GM21423 (cell line): ENCODE results near the gene ZNF275.
"Not testable (repeated sequence)": the region's sequence is repeated elsewhere in the genome, so short reads cannot be mapped to it uniquely, and the experiment has no call there.

Experiments used
- ATAC-seq: cut with Tn5 transposase; IDR thresholded peaks from one replicate; pipeline ENCODE4 v1.9.1; 2021; ENCODE audit warnings: mild to moderate bottlenecking, moderate library complexity; ENCODE audit not compliant: unreplicated experiment

The ZNF275 gene

GRCh38 chrX:153333821-153334653, at the start of gene ZNF275:
Gene ZNF275, plus strand, starts transcription at chrX:153334153. Its CDS starts 2,527 bp downstream, at chrX:153336680.
- peak; percentile 91 for ATAC-seq

DNA sequence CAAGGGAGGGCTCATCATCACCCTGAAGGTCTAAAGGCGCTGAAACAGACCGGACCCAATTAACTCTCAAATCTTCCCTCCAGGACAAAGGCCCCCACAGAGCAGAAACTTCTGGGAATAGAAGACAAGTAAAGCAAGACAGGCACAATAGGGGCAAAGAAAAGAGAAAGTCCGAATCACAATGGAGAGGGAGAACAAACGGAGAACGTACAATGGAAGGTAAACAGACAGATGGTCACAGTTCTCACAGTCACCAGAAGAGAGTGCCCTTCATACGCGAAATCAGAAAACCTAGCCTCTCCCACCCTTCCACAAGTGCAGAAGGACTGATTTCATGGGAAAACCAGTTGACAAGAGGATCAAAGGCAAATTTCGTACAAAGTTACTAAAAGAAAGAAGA, 48.3 kb upstream of the ZNF275 start:
- ATAC-seq = not testable (repeated sequence)

GRCh38 chrX:153288807-153289206, 45.1 kb upstream of the ZNF275 start:
- not testable (repeated sequence) for ATAC-seq

DNA sequence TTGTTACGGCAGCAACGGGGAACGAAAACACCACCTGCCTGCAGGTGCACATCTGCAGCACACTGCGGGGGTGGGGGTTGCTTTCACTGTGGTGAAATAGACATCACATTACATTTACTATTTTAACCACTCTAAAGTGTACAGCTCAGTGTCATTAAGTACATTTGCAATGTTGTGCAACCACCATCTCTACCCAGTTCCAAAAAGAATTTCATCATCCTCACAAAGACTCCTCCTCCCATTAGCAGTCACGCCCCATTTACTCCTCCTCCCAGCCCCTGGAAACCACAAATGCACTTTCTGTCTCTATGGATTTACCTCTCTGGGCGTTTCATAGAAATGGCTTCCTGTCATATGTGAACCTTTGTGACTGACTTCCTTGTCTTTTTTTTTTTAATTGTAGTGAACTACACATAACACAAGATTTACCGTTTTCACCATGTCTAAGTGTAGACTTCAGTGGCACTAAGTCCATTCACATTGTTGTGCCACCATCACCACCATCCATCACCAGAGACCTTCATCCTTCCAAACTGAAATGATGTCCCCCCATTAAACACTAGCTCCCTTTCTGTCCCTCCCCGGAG, 40.4 kb upstream of the ZNF275 start:
- not testable (repeated sequence) for ATAC-seq

- ATAC-seq = no peak
These were observed 36.6 kb upstream of the ZNF275 start for GRCh38 chrX:153297376-153297775.

DNA sequence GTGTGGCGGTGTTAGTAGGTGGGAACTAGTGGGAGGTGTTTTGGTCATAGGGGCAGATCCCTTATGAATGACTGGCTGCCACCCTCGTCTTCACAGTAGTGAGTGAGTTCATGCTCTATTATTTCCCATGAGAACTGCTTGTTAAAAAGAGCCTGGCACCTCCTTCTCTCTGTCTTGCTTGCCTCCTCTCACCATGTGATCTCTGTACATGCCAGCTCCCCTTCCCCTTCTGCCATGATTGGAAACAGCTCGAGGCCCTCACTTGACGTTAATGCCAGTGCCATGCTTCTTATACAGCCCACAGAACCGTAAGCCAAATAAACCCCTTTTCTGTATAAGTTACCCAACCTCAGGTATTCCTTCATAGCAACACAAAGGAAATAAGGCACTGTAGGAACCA, 34.1 kb upstream of the ZNF275 start:
- ATAC-seq = no peak

GRCh38 chrX:153301746-153302145, 32.2 kb upstream of the ZNF275 start:
- ATAC-seq = no peak

DNA sequence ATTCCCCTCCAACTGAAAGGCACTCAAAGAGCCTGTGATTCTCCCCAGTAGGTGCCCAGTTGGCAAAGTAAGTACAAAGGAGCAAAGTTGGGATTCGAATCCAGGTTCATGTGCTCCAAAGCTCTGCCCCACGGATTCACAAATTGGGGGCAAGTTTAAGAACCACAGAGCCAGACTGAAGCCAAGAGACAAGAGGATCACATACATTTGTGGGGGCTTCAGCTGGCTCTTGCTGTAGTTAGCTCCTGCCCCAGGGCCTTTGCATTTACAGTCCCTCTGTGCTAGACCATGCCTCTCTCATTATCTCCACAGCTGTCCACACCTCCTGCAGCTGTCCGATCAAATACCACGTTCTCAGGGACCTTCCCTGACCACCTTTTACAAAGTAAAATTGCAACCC, 31.2 kb upstream of the ZNF275 start:
- no peak for ATAC-seq

DNA sequence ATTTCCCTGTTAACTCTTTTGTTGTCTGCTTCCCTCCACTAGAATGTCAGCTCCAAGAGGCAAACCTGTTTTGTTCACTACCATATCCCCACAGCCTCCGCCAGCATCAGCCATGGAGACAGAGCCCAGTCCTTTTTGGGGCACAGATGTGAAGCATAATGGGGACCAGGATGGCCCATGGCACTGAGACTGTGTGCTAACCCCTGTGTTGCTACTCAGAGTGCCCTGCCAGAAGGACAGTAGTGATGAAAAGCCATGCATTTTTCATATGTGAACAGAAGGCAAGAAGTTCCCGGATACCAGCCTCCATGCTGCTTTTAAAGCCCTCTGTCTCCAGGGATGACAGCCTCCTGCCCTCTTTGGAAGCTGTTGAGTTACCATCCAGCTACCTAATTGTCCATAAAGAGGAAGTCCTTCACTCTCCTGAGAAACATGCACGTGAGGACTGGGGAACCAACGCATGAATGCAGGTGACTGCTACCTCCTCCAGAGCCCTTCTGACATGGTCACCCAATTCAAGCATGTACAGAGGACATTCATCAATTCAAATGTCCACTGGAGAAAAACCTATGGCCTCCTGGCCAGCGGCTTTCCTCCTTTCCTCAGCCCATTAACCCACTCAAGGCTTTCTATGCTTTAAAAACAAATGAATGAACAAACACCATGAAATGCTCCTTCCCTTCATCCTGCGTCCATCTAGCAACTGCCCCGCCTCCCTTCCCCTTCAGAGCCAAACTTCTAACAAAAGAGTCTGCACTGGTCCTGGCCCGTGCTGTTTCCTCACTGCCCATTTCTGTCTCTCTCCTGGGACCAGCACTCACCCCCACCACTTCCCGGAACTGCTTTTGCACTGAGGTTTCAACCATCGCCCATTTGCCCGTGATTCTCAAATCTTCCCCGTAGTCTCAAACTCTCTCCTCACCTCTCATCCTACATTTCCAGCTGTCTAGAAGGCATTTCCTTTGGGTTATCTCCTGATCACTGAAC, 30.4 kb upstream of the ZNF275 start:
- ATAC-seq = no peak

GRCh38 chrX:153304988-153305736, 28.8 kb upstream of the ZNF275 start:
- ATAC-seq = no peak

DNA sequence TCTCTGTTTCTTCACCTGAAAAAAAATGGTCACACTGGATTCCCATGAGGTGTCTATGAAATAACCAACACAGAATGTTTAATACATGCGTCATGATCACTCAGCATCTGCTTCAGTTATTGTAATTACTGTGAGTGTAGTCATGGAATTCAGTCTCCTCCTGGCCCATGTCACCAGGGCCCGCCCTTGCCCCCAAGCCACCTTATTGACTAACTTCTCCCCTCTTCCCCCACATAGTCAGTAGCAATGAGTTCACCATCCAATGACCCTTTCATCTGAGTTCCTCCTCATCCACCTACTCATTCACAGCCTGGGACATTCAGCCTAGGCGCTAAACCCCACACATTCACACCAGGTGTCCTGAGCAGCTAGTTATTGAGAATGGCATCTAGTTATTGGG, 28.0 kb upstream of the ZNF275 start:
- no peak for ATAC-seq

- ATAC-seq = no peak
These were observed 27.3 kb upstream of the ZNF275 start for GRCh38 chrX:153306527-153307115.

GRCh38 chrX:153307276-153308178, 26.4 kb upstream of the ZNF275 start:
- no peak for ATAC-seq

- ATAC-seq = no peak
These were observed 23.1 kb upstream of the ZNF275 start for GRCh38 chrX:153310901-153311300.

DNA sequence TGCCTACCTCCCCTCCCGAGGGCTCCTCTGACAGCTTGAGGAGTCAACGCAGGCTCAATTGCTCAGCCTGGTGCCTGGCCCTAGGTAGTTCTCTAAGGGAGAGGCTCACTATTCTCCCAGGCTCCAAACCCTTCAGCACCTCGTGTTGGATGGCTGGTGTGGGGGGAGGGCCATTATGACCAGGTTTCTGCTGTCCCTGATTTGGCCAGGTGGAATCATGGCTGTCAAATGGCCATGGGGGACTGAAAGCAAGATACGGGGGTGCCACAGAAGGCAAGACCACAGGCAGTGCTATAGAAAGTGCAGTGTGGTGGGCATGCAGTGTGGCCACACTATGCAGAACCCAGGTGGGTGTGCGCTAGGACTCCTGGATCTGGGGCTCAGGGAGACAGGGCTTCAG, 21.9 kb upstream of the ZNF275 start:
- ATAC-seq = no peak

- no peak for ATAC-seq
These were observed 21.1 kb upstream of the ZNF275 start for GRCh38 chrX:153312842-153313241.

GRCh38 chrX:153317306-153317705, 16.6 kb upstream of the ZNF275 start:
- ATAC-seq = no peak

DNA sequence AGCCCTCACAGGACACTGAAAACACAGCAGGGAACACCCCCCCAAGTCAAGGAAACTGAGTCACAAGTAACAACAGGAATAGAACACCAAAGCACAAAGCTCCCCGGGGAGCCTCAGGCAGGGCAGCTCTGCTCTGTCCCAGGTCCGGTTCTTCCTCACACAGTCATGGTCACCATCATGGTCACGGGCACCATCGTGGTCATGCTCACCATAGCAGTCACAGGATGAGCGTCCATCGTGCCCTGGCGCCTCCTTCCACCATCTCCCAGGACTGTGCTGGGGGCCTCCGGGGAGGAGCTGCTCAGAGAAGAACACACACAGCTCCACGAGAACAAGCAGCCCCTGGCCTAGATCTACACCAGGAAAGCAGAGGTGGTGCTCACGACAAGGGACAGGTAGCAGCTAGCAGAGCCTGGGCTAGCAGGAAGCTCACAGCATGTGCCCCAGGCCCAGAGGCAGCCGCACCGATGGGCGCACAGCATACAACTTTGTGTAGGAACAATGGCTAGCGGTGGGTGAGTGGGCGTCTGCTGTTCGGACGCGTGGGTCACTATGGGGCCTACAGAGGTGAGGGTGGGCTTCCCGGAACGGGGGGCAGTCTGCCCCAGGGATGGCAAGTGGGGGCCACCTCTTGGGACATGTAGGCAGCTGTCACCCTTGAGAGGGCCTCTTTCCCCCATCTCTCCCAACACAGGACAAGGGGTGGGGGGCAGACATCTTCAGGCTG, 15.8 kb upstream of the ZNF275 start:
- no peak for ATAC-seq

DNA sequence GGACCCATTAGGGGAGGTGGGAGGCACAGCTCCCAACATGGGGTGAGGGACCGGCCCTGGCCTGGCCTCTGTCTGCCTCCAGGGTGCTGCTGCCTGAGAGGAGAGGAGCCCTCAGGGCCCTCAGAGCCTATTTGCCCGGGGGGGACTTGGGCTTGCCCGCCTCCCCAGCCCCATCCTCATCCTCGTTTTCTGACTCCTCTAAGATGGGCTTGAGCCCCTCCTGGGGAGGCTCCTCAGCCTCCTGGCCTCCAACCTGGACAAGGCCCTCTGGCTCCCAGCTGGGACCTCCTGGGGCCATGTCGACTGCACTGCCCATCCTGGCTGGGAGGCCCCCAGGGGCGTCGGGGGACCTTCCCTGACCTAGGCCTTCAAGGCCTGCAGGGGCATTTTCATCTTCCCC, 15.1 kb upstream of the ZNF275 start:
- no peak for ATAC-seq
